ENCODE results near the gene YBX3.
A peak's percentile ranks its signal among the peaks of the same experiment; 100 is the strongest.

The YBX3 gene

DNA sequence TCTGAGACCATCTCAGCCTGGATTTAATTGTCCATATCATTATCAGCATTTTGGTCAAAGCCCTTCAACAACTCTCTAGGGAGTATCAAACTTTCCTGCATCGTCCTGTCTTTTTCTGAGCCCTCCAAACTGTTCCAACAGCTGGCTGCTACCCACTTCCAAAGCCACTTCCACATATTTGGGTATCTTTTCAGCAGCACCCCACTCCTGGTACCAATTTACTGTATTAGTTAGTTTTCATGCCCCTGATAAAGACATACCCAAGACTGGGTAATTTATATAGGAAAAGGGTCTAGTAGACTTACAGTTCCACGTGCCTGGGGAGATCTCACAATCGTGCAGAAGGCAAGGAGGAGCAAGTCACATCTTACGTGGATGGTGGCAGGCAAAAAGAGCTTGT lies 33.1 kb upstream of the YBX3 start:
- no peak for DNase-seq
- H4K20me1 ChIP-seq (ENCODE audit: insufficient read depth, low read length), result no peaks in the 10 kb centered on the region
- no peaks in the 10 kb centered on the region for H3K9me2 ChIP-seq (replicated peaks; ENCODE audit: insufficient read depth, low read length)
- no peaks in the 10 kb centered on the region for H3F3A ChIP-seq (ENCODE audit: insufficient read depth, low read length)
- no peaks in the 10 kb centered on the region for H3K27me3 ChIP-seq (replicated peaks; ENCODE audit: insufficient read depth, low read length)
- no peak overlapping the region for H3K27ac ChIP-seq (ENCODE audit: low read length)
- H3K4me3 ChIP-seq (ENCODE audit: low read length), result no peak overlapping the region
- no peak overlapping the region for H2AFZ ChIP-seq (ENCODE audit: low read length)
- H3K4me2 ChIP-seq (ENCODE audit: low read depth, low read length), result no peak overlapping the region
- H3K9me3 ChIP-seq (replicated peaks; ENCODE audit: insufficient read depth, low read length), result no peaks in the 10 kb centered on the region
- TF ChIP-seq CTCF (IDR thresholded peaks at IDR 0.05; ENCODE audit: low read length) (no peak), EZH2 (optimal IDR thresholded peaks at IDR 0.05; ENCODE audit: low read depth, low read length) (no peak), EZH2phosphoT487 (IDR thresholded peaks at IDR 0.05; ENCODE audit: low read length) (no peak)
- no peaks in the 10 kb centered on the region for H3K4me1 ChIP-seq (ENCODE audit: low read length)
- no peaks in the 10 kb centered on the region for H3K36me3 ChIP-seq (replicated peaks; ENCODE audit: insufficient read depth, low read length)
- no peak overlapping the region for H3K9ac ChIP-seq (ENCODE audit: low read length)
- H3K79me2 ChIP-seq (ENCODE audit: low read length), result no peaks in the 10 kb centered on the region

DNA sequence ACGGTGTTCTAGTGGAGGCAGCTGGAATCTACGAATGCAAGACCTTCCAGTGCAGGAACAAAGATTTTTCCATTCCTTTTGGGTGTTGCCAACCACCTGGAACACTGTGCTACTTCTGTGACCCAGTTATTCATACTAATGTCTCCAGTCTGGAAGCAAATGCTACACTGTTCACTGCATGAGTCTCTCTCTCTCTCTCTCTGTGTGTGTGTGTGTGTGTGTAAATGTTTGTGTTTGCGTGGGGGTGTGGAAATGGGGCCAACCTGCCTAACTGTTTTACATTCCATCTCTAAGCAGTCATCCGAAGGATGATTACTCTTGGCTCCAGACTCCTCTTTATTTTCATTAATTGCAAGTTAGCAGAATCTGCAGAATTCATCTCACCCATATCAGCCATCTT lies 29.9 kb upstream of the YBX3 start:
- Histone ChIP-seq H3K9me3 (replicated peaks; ENCODE audit: insufficient read depth, low read length) (no peaks in the 10 kb centered on the region), H3K27ac (ENCODE audit: low read length) (no peak overlapping the region), H3K27me3 (replicated peaks; ENCODE audit: insufficient read depth, low read length) (no peaks in the 10 kb centered on the region), H3K9me2 (replicated peaks; ENCODE audit: insufficient read depth, low read length) (no peaks in the 10 kb centered on the region), H3K4me3 (ENCODE audit: low read length) (no peak overlapping the region), H3K4me1 (ENCODE audit: low read length) (no peaks in the 10 kb centered on the region; the same call in 1 of the 2 replicates), H3K4me2 (ENCODE audit: low read depth, low read length) (no peak overlapping the region), H4K20me1 (ENCODE audit: insufficient read depth, low read length) (no peaks in the 10 kb centered on the region), H3K9ac (ENCODE audit: low read length) (no peak overlapping the region), H3F3A (ENCODE audit: insufficient read depth, low read length) (no peaks in the 10 kb centered on the region), H3K36me3 (replicated peaks; ENCODE audit: insufficient read depth, low read length) (no peaks in the 10 kb centered on the region), H2AFZ (ENCODE audit: low read length) (no peak overlapping the region), H3K79me2 (ENCODE audit: low read length) (no peaks in the 10 kb centered on the region)
- TF ChIP-seq EZH2 (optimal IDR thresholded peaks at IDR 0.05; ENCODE audit: low read depth, low read length), result no peak
- TF ChIP-seq EZH2phosphoT487 (IDR thresholded peaks at IDR 0.05; ENCODE audit: low read length), result no peak
- no peak for TF ChIP-seq CTCF (IDR thresholded peaks at IDR 0.05; ENCODE audit: low read length)
- DNase-seq, result no peak

GRCh38 chr12:10750385-10750727 lies 27.2 kb upstream of the YBX3 start:
- Histone ChIP-seq H3K4me3 (ENCODE audit: low read length) (no peak overlapping the region), H3K4me2 (ENCODE audit: low read depth, low read length) (peak overlapping the region; percentile 61; the same call in 1 of the 2 replicates), H3K4me1 (ENCODE audit: low read length) (no peaks in the 10 kb centered on the region; the same call in 1 of the 2 replicates), H4K20me1 (ENCODE audit: insufficient read depth, low read length) (no peaks in the 10 kb centered on the region), H3K79me2 (ENCODE audit: low read length) (no peaks in the 10 kb centered on the region), H3F3A (ENCODE audit: insufficient read depth, low read length) (no peaks in the 10 kb centered on the region), H3K9ac (ENCODE audit: low read length) (no peak overlapping the region), H3K27ac (ENCODE audit: low read length) (no peak overlapping the region), H3K27me3 (replicated peaks; ENCODE audit: insufficient read depth, low read length) (no peaks in the 10 kb centered on the region), H3K36me3 (replicated peaks; ENCODE audit: insufficient read depth, low read length) (no peaks in the 10 kb centered on the region), H3K9me2 (replicated peaks; ENCODE audit: insufficient read depth, low read length) (no peaks in the 10 kb centered on the region), H3K9me3 (replicated peaks; ENCODE audit: insufficient read depth, low read length) (no peaks in the 10 kb centered on the region), H2AFZ (ENCODE audit: low read length) (no peak overlapping the region)
- TF ChIP-seq CTCF (IDR thresholded peaks at IDR 0.05; ENCODE audit: low read length), result no peak
- DNase-seq, result no peak
